Fibroblast of skin of right biceps (primary cell): ENCODE data around the gene PPM1E.
"Not testable (repeated sequence)": the region's sequence is repeated elsewhere in the genome, so short reads cannot be mapped to it uniquely, and the experiment has no call there.

Experiments
- DNase-seq: peaks from one replicate; pipeline ENCODE4 v3.0.0-alpha.2; 2013

The PPM1E gene

GRCh38 chr17:58783380-58783779, 27.7 kb downstream of the PPM1E start:
- DNase-seq: no peak

DNA sequence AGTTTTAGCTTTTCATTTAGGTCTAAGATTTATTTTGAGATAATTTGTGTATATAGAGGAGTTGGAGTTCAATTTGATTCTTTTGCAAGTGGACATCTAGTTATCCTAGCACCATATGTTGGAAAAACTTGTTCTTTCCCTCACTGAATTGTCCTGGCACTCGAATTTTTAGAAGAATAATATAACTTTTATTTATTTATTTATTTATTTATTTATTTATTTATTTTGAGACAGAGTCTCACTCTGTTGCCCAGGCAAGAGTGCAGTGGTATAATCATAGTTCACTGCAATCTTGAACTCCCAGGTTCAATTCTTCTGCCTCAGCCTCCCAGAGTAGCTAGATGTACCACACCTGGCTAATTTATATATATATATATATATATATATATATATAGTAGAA, 29.4 kb downstream of the PPM1E start:
- DNase-seq: no peak

- DNase-seq: peak; percentile 91
These were observed 31.1 kb downstream of the PPM1E start for GRCh38 chr17:58786586-58787295.

DNA sequence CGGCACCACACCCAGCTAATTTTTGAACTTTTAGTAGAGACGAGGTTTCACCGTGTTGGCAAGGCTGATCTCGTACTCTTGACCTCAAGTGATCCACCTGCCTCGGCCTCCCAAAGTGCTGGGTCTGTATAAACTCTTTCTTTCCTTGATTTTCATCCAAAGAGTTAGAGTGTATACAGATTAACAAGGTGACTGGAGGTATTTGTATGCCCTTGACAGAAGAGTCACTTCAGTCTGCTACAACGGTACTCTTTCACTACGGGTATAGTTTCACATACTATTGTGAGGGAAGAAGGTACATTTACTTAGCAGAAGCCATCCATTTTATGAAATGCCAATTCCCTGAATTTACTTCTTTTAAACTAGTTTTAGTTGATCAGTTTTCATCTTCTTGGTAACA, 32.5 kb downstream of the PPM1E start:
- no peak for DNase-seq

DNA sequence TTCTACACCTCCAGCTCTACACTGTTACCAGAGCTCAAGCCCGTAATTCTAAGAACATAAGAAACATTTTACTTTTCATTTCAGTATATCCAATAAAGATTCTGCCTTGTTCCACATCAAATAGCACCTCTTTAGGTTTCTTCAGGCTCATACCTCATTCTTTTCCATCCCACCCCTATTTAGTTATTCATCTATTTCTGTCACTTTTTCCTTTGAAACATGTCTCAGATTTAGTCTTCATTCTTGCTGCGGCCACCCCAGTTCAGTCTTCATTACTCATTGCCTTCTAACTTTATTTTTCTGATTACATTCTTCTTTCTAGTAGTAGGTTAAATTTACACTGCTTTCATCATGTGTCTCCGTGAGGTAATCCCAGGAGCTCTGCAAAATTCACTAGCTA, 33.5 kb downstream of the PPM1E start:
- no peak for DNase-seq

- no peak for DNase-seq
These were observed 34.2 kb downstream of the PPM1E start for GRCh38 chr17:58789831-58790230.

GRCh38 chr17:58794508-58794907, 38.9 kb downstream of the PPM1E start:
- DNase-seq: not testable (repeated sequence)

DNA sequence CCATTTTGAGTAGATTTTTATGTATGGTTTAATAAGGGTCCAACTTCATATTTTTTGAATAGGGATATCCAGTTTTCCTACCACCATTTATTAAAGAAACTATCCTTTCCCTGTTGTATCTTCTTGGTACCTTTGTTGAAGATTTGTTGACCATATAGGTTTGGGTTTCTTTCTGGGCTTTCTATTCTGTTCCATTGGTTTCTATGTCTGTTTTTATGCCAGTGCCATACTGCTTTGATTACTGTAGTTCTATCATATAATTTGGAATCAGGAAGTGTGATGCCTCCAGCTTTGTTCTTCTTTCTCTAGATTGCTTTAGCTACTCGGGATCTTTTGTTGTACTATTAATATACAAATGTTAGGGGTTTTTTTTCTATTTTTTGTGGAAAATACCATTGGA, 46.5 kb downstream of the PPM1E start:
- no peak for DNase-seq

DNA sequence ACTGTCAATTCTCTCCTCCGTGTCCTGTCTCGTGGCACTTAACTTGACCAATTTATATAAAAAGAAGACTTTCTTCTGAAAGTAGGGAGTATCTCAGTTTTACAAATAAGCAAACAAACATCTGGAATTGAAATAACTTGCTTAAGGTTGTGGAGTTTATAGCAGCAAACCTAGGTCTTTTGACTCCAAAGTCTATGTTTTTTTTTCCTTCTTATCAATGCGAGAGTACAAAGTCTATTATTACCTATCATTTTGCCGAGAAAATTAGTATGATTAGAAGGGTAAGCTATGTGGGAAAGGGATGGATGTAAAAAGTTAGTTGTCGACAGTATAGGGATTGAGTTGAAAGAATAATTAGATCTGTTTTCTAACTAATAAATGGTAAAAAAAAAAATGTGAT, 50.4 kb downstream of the PPM1E start:
- no peak for DNase-seq

DNA sequence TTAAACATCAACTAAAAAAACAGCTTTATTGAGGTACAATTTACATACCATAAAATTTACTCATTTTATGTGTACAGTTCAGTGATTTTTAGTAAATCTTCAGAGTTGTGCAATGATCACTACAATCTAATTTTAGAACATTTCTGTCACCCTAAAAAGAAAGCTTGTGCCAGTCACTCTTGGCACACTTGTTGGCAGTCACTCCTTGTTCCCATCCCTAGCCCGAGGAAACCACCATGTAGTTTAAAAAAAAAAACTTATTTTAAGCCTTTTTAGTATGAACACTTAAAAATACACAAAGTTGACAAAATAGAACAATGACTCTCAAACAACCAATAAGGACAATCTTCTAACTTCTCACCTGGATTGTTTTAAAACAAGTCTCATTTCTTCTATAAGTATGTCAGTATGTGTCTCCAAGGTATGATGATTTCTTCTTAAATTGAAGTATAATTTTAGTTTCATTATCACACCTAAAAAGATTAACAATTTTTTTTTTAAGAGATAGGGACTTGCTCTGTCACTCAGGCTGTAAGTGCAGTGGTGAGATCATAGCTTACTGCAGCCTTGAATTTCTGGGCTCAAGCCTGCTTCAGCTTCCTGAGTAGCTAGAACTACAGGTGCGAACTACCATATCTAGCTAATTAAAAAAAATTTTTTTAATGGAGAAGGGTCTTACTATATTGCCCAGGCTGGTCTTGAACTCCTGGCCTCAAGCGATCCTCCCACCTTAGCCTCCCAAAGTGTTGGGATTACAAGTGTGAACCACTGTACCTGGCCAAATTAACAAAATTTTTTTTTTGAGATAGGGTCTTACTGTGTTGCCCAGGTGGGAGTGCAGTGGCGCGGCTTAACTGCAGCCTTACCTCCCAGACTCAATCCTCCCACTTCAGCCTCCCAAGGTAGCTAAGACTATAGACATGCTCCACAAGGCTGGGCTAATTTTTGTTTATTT, 53.2 kb downstream of the PPM1E start:
- no peak for DNase-seq

DNA sequence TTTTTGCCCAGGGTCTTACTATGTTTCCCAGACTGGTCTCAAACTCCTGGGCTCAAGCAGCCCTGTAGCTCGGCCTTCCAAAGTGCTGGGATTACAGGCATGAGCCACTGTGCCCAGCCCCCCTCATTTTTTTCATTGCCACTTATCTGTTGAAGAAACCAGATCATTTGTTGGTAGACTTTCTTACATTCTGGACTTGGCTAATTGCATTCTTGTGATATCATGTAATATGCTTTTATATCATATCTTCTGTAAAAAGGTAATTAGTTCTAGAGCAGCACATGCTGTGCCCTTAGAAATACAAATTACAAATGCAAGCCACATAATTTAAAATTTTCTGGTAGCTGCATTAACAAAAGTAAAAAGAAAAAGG, 53.9 kb downstream of the PPM1E start:
- DNase-seq: no peak

GRCh38 chr17:58811290-58811689, 55.6 kb downstream of the PPM1E start:
- no peak for DNase-seq

DNA sequence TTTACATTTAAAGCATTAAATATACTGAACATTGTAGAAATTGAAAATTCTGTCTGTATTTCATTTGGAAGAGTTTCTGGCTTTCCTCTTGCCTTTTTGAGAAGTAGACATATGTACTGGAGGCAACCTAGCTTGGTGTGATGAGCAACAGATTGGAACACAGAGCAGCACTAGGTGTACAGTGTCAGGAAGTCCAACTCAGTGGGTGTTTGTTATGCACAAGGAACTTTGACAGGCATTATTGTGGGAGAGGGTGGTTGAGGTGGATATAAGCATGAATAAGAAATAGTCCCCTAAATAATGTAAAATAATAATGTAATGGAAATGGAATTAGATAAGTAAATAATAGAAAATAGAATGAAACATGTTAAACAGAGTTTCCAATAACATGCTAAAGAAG, 58.1 kb downstream of the PPM1E start:
- DNase-seq: no peak

- no peak for DNase-seq
These were observed 63.0 kb downstream of the PPM1E start for GRCh38 chr17:58818654-58819053.

DNA sequence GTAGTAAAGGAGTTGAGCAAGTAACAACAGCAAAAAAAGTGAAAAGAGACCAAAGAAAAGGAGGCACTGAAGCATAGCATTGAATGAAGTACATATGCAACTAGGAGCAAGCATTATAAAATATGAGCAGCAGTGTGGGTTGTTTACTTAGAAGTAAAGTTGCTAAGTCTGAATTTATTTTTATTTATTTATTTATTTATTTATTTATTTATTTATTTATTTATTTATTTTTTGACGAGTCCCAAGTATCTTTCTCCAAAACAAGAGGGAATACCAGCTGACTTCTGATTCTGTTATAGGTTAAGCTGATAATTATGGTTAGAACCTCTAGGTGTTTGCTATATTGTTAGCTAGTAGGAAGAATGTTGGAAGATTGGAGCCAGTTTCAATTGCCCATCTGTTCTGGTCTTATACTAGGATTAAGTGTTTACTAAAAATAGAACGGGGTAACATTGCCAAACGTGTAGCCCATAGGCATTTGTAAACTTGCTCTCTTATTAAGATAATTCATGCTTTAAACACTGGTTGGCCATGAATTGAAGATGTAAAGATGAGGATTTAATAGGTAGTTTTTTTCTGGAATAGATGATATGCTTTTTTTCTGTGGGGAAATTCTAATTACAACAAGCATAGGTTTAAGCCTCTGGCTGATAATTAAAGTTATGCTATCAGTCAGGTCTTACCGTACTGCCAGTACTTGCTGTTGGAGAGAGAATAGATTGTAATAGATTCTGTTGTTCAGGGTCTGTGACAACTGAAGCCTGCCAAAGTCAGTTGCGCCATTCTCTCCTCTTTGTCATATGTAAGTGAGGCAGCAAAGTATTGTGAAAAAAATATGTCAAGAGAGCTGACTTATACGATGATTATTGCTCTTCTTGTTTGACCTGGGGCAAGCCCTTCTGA, 66.7 kb downstream of the PPM1E start:
- DNase-seq: no peak

DNA sequence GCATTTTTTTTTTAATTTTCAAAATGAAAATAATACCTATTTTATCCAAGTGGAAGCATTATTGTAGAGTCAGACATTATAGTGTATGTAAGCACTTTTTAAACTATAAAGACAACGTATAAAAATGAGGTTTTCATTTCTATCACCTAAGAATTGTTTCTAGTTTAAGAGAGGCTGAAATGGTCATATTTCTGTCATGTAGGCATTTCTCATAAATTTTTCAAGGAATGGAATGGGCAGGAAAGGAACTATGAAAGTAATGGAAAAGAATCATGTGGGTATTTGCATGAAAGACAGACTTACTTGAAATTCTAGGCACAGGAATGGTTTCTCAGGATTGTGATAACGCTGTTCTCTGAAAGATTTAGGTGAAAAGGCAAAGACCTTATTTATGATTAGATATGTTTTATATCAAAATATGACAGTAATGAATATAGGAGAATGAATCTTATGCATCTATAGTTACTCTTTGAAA, 67.4 kb downstream of the PPM1E start:
- no peak for DNase-seq

DNA sequence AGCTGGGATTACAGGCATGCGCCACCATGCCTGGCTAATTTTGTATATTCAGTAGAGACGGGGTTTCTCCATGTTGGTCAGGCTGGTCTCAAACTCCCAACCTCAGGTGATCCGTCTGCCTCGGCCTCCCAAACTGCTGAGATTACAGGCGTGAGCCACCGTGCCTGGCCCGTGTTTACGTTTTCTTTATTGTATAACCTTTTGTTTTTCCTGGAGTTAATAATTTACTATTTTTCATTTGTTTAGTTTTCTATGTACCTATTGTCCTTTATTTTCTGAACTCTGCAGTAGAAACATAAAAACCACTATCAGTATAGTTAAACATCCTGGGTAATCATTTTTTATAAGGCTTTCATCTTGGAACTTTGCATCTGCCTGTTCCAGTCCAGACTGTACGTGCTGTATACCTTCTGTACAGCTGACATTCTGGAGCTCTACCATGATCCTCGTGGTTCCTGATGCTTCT, 73.6 kb downstream of the PPM1E start:
- no peak for DNase-seq

- no peak for DNase-seq
These were observed 76.1 kb downstream of the PPM1E start for GRCh38 chr17:58831780-58832179.

DNA sequence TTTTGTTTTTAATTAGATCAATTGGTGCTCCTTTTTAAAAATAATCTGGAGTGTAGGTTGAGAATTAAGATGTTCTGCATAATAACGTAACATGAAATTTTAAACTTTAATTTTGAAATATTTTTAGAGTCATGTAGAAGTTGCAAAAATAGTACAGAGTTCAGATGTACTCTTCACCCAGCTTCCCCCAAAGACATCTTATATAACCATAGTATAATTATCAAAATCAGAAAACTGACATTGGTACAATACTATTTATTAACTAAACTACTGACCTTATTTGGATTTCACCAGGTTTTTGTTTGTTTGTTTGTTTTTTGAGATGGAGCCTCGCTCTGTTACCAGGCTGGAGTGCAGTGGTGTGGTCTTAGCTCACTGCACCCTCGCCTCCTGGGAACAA, 76.9 kb downstream of the PPM1E start:
- DNase-seq: no peak

DNA sequence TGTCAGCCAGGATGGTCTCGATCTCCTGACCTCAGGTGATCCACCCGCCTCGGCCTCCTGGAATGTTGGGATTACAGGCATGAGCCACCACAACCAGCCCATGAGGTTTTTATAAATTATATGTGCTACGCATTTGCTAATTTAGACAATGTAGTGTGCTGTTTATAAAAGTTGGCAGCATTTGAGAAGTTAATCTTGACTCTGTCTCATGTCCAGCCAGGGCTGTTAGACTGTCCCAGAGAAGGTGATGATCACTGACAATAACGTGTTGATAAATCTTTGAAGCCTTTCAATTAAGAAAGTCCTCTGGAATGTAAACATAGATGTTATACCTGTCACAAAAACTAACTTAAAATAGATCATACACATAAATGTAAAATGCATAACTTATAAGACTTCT, 82.0 kb downstream of the PPM1E start:
- no peak for DNase-seq

DNA sequence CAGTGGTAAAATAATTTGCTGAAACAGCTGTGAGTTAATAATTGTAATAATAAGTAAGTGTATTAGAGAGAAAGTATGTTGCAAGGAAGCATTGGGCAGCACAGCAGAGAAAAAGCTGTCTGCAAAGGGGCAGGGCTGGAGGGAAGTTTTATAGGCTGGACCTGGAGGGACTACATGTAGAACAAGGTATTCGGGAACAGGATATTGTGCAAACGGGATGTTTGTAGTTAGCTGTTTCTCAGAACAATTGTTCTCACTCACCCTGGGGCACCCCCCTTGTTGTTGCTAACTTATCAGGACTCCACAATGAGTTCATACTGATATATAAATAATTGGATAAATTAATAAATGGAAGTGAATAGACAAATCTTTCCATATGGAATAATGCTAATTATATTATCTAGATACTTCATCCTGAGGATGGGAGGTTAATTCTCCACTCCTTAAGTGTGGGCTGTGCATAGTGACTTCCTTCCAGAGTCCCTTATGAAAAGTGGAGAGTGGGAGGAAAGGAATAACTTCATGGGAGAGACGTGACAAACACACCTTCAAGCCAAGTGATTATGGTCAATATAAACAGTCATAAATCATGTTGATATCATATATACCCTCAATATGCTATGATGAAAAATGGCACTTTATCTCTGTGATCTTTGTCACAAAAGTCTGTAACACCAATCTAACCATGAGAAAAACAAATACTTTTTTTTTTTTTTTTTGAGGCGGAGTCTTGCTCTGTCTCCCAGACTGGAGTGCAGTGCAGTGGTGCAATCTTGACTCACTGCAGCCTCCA, 85.4 kb downstream of the PPM1E start:
- no peak for DNase-seq

DNA sequence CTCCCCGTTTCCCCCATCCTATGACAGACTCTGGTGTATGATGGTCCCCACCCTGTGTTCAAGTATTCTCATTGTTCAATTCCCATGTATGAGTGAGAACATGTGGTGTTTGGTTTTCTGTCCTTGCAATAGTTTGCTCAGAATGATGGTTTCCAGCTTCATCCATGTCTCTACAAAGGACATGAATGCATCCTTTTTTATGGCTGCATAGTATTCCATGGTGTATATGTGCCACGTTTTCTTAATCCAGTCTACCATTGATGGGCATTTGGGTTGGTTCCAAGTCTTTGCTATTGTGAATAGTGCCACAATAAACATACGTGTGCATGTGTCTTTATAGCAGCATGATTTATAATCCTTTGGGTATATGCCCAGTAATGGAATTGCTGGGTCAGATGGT, 90.8 kb downstream of the PPM1E start:
- not testable (repeated sequence) for DNase-seq
